HEK293 (cell line): ENCODE data around the gene RELB.

Source experiments
- CTCF ChIA-PET: fragments of 350-600 bp; formaldehyde crosslinking; extraction: SDS; loops from one replicate; lab custom pipeline; 2021; ENCODE audit warnings: antibody characterized with exemption; lab: Yijun Ruan, JAX
- POLR2A ChIA-PET: fragments of 300-600 bp; formaldehyde crosslinking; extraction: SDS; loops from one replicate; lab custom pipeline; 2020; ENCODE audit warnings: antibody characterized with exemption, inconsistent platforms; lab: Yijun Ruan, JAX
- H3K27ac ChIP-seq: fragments of 200-500 bp; sonication (Bioruptor generic); 2 replicates; pipeline ENCODE4 v1.5.1; 2014; ENCODE audit warnings: low read depth, low read length, control low read depth, inconsistent platforms; ENCODE audit errors: extremely low read depth
- H3K36me3 ChIP-seq, 2 experiments: fragments of 200-500 bp in 1 of 2; sonication (Bioruptor generic) in 1 of 2; 1 replicate in 1 of 2; 2 replicates in 1 of 2; pipeline ENCODE4 v1.5.1; 2014 to 2017; ENCODE audit warnings: inconsistent platforms in 2 of 2, low read length in 2 of 2; ENCODE audit not compliant: control insufficient read depth in 2 of 2, insufficient read depth in 1 of 2
- H3K4me1 ChIP-seq: fragments of 200-500 bp; sonication (Bioruptor generic); 2 replicates; pipeline ENCODE4 v1.5.1; 2014; ENCODE audit warnings: mild to moderate bottlenecking, low read length, inconsistent platforms; ENCODE audit not compliant: control insufficient read depth, insufficient read depth
- H3K4me3 ChIP-seq: 2 replicates; pipeline ENCODE4 v1.5.1; 2011; ENCODE audit warnings: low read depth, mild to moderate bottlenecking, control low read depth, low read length, moderate library complexity
- H3K9me3 ChIP-seq: fragments of 200-500 bp; sonication (Bioruptor generic); 2 replicates; pipeline ENCODE4 v1.5.1; 2014; ENCODE audit warnings: low read depth, low read length, inconsistent platforms; ENCODE audit not compliant: control insufficient read depth, insufficient read depth
- KLF8 ChIP-seq: fragments of 450-650 bp; formaldehyde crosslinking; IDR thresholded peaks from 2 replicates; pipeline ENCODE4 v1.5.1; 2016; ENCODE audit warnings: missing biosample characterization, missing genetic modification characterization
- SCRT2 ChIP-seq: fragments of 450-650 bp; formaldehyde crosslinking; IDR thresholded peaks from 2 replicates; pipeline ENCODE4 v1.5.1; 2016; ENCODE audit warnings: missing biosample characterization, missing genetic modification characterization
- ZNF155 ChIP-seq: fragments of 450-650 bp; formaldehyde crosslinking; IDR thresholded peaks from 2 replicates; pipeline ENCODE4 v1.5.1; 2016; ENCODE audit warnings: missing biosample characterization, missing genetic modification characterization
- ZNF211 ChIP-seq: fragments of 450-650 bp; formaldehyde crosslinking; IDR thresholded peaks from 2 replicates; pipeline ENCODE4 v1.5.1; 2016; ENCODE audit warnings: low read depth, missing biosample characterization, missing genetic modification characterization
- ZNF394 ChIP-seq: fragments of 450-650 bp; formaldehyde crosslinking; IDR thresholded peaks from 2 replicates; pipeline ENCODE4 v1.5.1; 2016; ENCODE audit warnings: missing biosample characterization, missing genetic modification characterization, mild to moderate bottlenecking, moderate library complexity, borderline replicate concordance
- ZNF416 ChIP-seq: fragments of 450-650 bp; formaldehyde crosslinking; IDR thresholded peaks from 2 replicates; pipeline ENCODE4 v1.5.1; 2016; ENCODE audit warnings: missing biosample characterization, missing genetic modification characterization
- ZNF544 ChIP-seq: fragments of 450-650 bp; formaldehyde crosslinking; IDR thresholded peaks from 2 replicates; pipeline ENCODE4 v1.5.0; 2017; ENCODE audit warnings: missing biosample characterization, missing genetic modification characterization
- ZNF548 ChIP-seq: fragments of 450-650 bp; formaldehyde crosslinking; IDR thresholded peaks from 2 replicates; pipeline ENCODE4 v1.5.1; 2016; ENCODE audit warnings: missing biosample characterization, missing genetic modification characterization
- ZNF560 ChIP-seq: fragments of 450-650 bp; formaldehyde crosslinking; IDR thresholded peaks from 2 replicates; pipeline ENCODE4 v1.5.1; 2017; ENCODE audit warnings: missing biosample characterization, missing genetic modification characterization, borderline replicate concordance
- ZNF600 ChIP-seq: fragments of 450-650 bp; formaldehyde crosslinking; IDR thresholded peaks from 2 replicates; pipeline ENCODE4 v1.5.1; 2016; ENCODE audit warnings: missing biosample characterization, missing genetic modification characterization
- ZNF621 ChIP-seq: fragments of 450-650 bp; formaldehyde crosslinking; IDR thresholded peaks from 2 replicates; pipeline ENCODE4 v1.5.1; 2017; ENCODE audit warnings: missing biosample characterization, missing genetic modification characterization
- ZNF664 ChIP-seq: fragments of 450-650 bp; formaldehyde crosslinking; IDR thresholded peaks from 2 replicates; pipeline ENCODE4 v1.5.1; 2016; ENCODE audit warnings: missing biosample characterization, missing genetic modification characterization
- ZNF701 ChIP-seq: fragments of 450-650 bp; formaldehyde crosslinking; IDR thresholded peaks from 2 replicates; pipeline ENCODE4 v1.5.1; 2016; ENCODE audit warnings: missing biosample characterization, missing genetic modification characterization
- ZNF785 ChIP-seq: fragments of 450-650 bp; formaldehyde crosslinking; IDR thresholded peaks from 2 replicates; pipeline ENCODE4 v1.5.1; 2016; ENCODE audit warnings: missing biosample characterization, missing genetic modification characterization
- TF ChIP-seq, protein P1 (sequence below): fragments of 450-650 bp; formaldehyde crosslinking; IDR thresholded peaks from 2 replicates; pipeline ENCODE4 v1.5.1; 2016; ENCODE audit warnings: missing biosample characterization, missing genetic modification characterization
- TF ChIP-seq, protein P2 (sequence below): fragments of 450-650 bp; formaldehyde crosslinking; optimal IDR thresholded peaks from 2 replicates; pipeline ENCODE3; 2016; ENCODE audit warnings: missing biosample characterization, mild to moderate bottlenecking, missing genetic modification characterization
- TF ChIP-seq, protein P3 (sequence below): fragments of 450-650 bp; formaldehyde crosslinking; IDR thresholded peaks from 2 replicates; pipeline ENCODE4 v1.5.1; 2016; ENCODE audit warnings: missing biosample characterization, missing genetic modification characterization
- TF ChIP-seq, protein P4 (sequence below): fragments of 450-650 bp; formaldehyde crosslinking; IDR thresholded peaks from 2 replicates; pipeline ENCODE4 v1.5.1; 2017; ENCODE audit warnings: missing biosample characterization, missing genetic modification characterization

The RELB gene

DNA sequence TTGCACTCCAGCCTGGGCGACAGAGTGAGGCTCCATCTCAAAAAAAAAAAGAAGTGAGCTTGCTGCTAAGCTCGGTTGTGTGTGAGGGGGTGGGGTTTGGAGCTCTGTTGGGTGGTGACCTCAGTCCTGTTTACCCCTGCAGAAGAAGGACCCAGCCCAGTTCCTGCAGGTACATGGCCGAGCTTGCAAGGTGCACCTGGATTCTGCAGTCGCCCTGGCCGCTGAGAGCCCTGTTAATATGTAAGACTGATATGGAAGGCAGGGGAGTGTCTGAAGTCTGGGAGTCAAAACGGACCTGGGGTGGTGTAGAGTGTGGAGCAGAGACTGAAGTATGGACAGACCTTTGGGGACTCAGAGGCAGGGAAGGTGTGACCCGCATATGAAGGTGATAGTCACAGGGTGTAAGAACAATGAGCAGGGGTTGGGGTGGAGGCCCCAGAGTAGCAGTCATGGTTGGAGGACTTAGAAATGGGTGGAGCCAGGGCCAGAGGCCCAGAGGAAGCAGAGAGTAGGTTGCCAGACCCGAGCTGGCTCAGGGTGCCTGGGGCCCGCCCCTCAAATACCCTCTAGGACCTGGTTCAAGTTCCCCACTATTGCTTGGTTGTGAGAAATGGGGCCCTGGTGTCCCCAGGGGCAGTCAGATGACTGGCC lies 50.8 kb downstream of the RELB start:
- Histone ChIP-seq H3K4me1 (no peaks in the 10 kb centered on the region), H3K27ac (no peak overlapping the region)
- POLR2A ChIA-PET = interaction anchor here (0.6 to 4.2 kb wide), 2 partner anchors 13 to 58 kb away, joined by 3 to 35 read pairs; partner anchors contain the start of gene CLASRP

DNA sequence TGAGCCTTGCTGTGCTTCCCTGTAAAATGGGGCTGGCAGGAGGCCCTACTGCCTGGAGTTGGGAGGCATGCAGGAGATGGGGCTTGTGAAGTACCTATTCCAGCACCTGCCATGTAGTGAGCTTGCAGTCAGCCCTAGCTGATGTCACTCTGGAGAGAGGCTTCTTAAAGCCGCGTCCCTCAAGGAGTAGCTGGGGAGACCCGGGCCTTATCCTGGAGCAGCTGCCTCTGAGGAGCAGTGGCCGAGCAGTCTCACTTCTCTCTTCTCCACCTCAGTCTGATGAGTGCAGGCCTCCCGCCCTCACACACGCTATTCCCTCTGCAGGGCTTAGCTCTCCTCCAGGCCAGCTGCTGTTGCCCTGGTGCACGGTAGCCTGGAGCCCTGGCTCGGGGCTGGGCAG lies 55.6 kb downstream of the RELB start:
- Histone ChIP-seq H3K4me3 (no peak overlapping the region), H3K27ac (peak overlapping the region; percentile 31; the same call in 1 of the 2 replicates), H3K4me1 (no peaks in the 10 kb centered on the region), H3K9me3 (no peaks in the 10 kb centered on the region), H3K36me3 (peaks cover 76 to 96% of the 10 kb centered on the region in 2 experiments)
- no peak for TF ChIP-seq ZNF548
- TF ChIP-seq ZNF600 (tag by site-specific recombination) = peak; percentile 84
- peak; percentile 91 for TF ChIP-seq ZNF394 (tag by site-specific recombination)
- CTCF ChIA-PET = interaction anchor here (0.5 to 1.1 kb wide), 5 partner anchors 12 to 160 kb away, joined by 3 to 5 read pairs (median 3); no protein-coding TSS in a partner anchor
- POLR2A ChIA-PET = interaction anchor here (0.6 to 1.7 kb wide), 4 partner anchors 9 to 460 kb away, joined by 3 to 12 read pairs (median 4); partner anchors contain the start of gene CLASRP

More for the DNA sequence above, 50.8 kb downstream of the RELB start:
- TF ChIP-seq ZNF560 (tag by site-specific recombination) (no peak), ZNF621 (tag by site-specific recombination) (no peak), ZNF544 (tag by site-specific recombination) (no peak), ZNF664 (tag by site-specific recombination) (no peak), ZNF785 (tag by site-specific recombination) (no peak), ZNF155 (tag by site-specific recombination) (no peak), KLF8 (tag by site-specific recombination) (no peak), SCRT2 (tag by site-specific recombination) (no peak), ZNF211 (tag by site-specific recombination) (no peak), ZNF416 (tag by site-specific recombination) (no peak), ZNF701 (tag by site-specific recombination) (no peak)
- TF ChIP-seq, protein P1, sequence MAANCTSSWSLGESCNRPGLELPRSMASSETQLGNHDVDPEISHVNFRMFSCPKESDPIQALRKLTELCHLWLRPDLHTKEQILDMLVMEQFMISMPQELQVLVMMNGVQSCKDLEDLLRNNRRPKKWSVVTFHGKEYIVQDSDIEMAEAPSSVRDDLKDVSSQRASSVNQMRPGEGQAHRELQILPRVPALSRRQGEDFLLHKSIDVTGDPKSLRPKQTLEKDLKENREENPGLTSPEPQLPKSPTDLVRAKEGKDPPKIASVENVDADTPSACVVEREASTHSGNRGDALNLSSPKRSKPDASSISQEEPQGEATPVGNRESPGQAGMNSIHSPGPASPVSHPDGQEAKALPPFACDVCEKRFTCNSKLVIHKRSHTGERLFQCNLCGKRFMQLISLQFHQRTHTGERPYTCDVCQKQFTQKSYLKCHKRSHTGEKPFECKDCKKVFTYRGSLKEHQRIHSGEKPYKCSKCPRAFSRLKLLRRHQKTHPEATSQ (tag by site-specific recombination) = no peak
- TF ChIP-seq, protein P2, sequence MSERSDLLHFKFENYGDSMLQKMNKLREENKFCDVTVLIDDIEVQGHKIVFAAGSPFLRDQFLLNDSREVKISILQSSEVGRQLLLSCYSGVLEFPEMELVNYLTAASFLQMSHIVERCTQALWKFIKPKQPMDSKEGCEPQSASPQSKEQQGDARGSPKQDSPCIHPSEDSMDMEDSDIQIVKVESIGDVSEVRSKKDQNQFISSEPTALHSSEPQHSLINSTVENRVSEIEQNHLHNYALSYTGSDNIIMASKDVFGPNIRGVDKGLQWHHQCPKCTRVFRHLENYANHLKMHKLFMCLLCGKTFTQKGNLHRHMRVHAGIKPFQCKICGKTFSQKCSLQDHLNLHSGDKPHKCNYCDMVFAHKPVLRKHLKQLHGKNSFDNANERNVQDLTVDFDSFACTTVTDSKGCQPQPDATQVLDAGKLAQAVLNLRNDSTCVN (tag by site-specific recombination) = no peak
- TF ChIP-seq, protein P3, sequence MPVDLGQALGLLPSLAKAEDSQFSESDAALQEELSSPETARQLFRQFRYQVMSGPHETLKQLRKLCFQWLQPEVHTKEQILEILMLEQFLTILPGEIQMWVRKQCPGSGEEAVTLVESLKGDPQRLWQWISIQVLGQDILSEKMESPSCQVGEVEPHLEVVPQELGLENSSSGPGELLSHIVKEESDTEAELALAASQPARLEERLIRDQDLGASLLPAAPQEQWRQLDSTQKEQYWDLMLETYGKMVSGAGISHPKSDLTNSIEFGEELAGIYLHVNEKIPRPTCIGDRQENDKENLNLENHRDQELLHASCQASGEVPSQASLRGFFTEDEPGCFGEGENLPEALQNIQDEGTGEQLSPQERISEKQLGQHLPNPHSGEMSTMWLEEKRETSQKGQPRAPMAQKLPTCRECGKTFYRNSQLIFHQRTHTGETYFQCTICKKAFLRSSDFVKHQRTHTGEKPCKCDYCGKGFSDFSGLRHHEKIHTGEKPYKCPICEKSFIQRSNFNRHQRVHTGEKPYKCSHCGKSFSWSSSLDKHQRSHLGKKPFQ (tag by site-specific recombination) = no peak
- TF ChIP-seq, protein P4, sequence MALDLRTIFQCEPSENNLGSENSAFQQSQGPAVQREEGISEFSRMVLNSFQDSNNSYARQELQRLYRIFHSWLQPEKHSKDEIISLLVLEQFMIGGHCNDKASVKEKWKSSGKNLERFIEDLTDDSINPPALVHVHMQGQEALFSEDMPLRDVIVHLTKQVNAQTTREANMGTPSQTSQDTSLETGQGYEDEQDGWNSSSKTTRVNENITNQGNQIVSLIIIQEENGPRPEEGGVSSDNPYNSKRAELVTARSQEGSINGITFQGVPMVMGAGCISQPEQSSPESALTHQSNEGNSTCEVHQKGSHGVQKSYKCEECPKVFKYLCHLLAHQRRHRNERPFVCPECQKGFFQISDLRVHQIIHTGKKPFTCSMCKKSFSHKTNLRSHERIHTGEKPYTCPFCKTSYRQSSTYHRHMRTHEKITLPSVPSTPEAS (tag by site-specific recombination) = no peak
- H3K4me3 ChIP-seq = no peak overlapping the region
- CTCF ChIA-PET = interaction anchor here (0.5 to 1.4 kb wide), 3 partner anchors 8 to 361 kb away, joined by 4 to 10 read pairs (median 5); no protein-coding TSS in a partner anchor
- H3K9me3 ChIP-seq = no peaks in the 10 kb centered on the region
- H3K36me3 ChIP-seq = peaks cover 43 to 69% of the 10 kb centered on the region in 2 experiments
